CD4-positive, alpha-beta T cell (primary cell): ENCODE results near the gene FBXL3. TPM values are rescaled to one million over a fixed set of nuclear protein-coding genes. Genes with fewer than 3 reads are reported as not detected.

Experiments
- ATAC-seq: fragments of 200-7000 bp; cut with Tn5 transposase; one replicate; pipeline ENCODE4 v1.10.0; 2022; ENCODE audit warnings: mild to moderate bottlenecking; ENCODE audit not compliant: poor library complexity
- CTCF ChIA-PET: fragments of 350-600 bp; sonication (Branson Sonifier 250); formaldehyde crosslinking; loops from one replicate; lab custom pipeline; 2021; ENCODE audit warnings: antibody characterized with exemption, inconsistent platforms; lab: Charles Lee
- POLR2A ChIA-PET: fragments of 350-600 bp; sonication (Branson Sonifier 250); formaldehyde crosslinking; loops from one replicate; lab custom pipeline; 2021; ENCODE audit warnings: antibody characterized with exemption, inconsistent platforms; lab: Charles Lee
- DNase-seq, 14 experiments: peaks; one replicate each; pipeline ENCODE4 v3.0.0-alpha.2; 2013 to 2020; ENCODE audit warnings: mixed read lengths in 2 of 14
- H3K27ac ChIP-seq, 2 donors: one replicate each; pipeline versions ENCODE4 v1.5.1 to v1.7.0; 2013; ENCODE audit warnings: low read length in 2 of 2, low read depth in 1 of 2, mild to moderate bottlenecking in 1 of 2
- H3K27me3 ChIP-seq, 2 experiments: 1 replicate in 1 of 2; 2 replicates in 1 of 2; pipeline versions ENCODE4 v1.6.1 to v1.7.0; 2013; ENCODE audit warnings: low read length in 2 of 2, control low read depth in 1 of 2, mild to moderate bottlenecking in 1 of 2, moderate library complexity in 1 of 2; ENCODE audit not compliant: insufficient read depth in 2 of 2, control insufficient read depth in 1 of 2
- H3K36me3 ChIP-seq: one replicate; pipeline ENCODE4 v1.6.1; 2013; ENCODE audit warnings: low read length, control low read depth; ENCODE audit not compliant: insufficient read depth
- H3K4me1 ChIP-seq: one replicate; pipeline ENCODE4 v1.6.1; 2013; ENCODE audit warnings: low read length, control low read depth; ENCODE audit not compliant: insufficient read depth
- H3K4me3 ChIP-seq: one replicate; pipeline ENCODE4 v1.5.1; 2013; ENCODE audit warnings: mild to moderate bottlenecking, low read length, moderate library complexity
- H3K9me3 ChIP-seq, 2 experiments: 1 replicate in 1 of 2; 2 replicates in 1 of 2; pipeline versions ENCODE4 v1.6.1 to v1.7.0; 2013; ENCODE audit warnings: low read length in 2 of 2, mild to moderate bottlenecking in 2 of 2, control low read depth in 1 of 2, moderate library complexity in 1 of 2; ENCODE audit not compliant: control insufficient read depth in 1 of 2, insufficient read depth in 1 of 2
- H3K27ac Mint-ChIP-seq: one replicate; pipeline ENCODE4 v1.8.0; 2020; ENCODE audit warnings: mixed read lengths
- H3K27me3 Mint-ChIP-seq: one replicate; pipeline ENCODE4 v1.8.0; 2021; ENCODE audit warnings: mixed read lengths
- H3K36me3 Mint-ChIP-seq: one replicate; pipeline ENCODE4 v1.8.0; 2021; ENCODE audit warnings: low read depth, mixed read lengths
- H3K4me1 Mint-ChIP-seq: one replicate; pipeline ENCODE4 v1.8.0; 2021; ENCODE audit warnings: low read depth, mixed read lengths
- H3K4me3 Mint-ChIP-seq: one replicate; pipeline ENCODE4 v1.8.0; 2020; ENCODE audit warnings: mild to moderate bottlenecking, mixed read lengths
- H3K9me3 Mint-ChIP-seq: one replicate; pipeline ENCODE4 v1.8.0; 2020; ENCODE audit warnings: mixed read lengths
- CTCF ChIP-seq: fragments of 200-600 bp; IDR thresholded peaks from one replicate; pipeline ENCODE4 v1.8.0; 2022; ENCODE audit warnings: antibody characterized with exemption, mild to moderate bottlenecking
- intact Hi-C, 2 experiments: fragments of 100-400 bp; cut with DNase I in 1 of 2; cut with micrococcal nuclease in 1 of 2; formaldehyde crosslinking; loops; one replicate each; pipeline versions ENCODE4 v1.15.1 to v1.9.0; 2023 to 2025; cut with DNase I, micrococcal nuclease
- total RNA-seq, 174 experiments: library from RNA in 2 of 174; stranded (reverse) in 2 of 174; gene quantifications; one replicate each; pipeline ENCODE4 v1.2.3 and lab custom pipeline; 2021 to 2026

Gene FBXL3
- total RNA-seq, 2 experiments from 2014 or later, result 88.7 to 90.4 TPM

- POLR2A ChIA-PET, result no interaction called here
Observed at GRCh38 chr13:77036279-77036678, 9.3 kb upstream of the FBXL3 start.

GRCh38 chr13:77034881-77035280 is 7.9 kb upstream of the FBXL3 start:
- no peaks in the 10 kb centered on the region for H3K27me3 Mint-ChIP-seq
- Histone ChIP-seq H3K4me1 (no peaks in the 10 kb centered on the region), H3K36me3 (no peaks in the 10 kb centered on the region), H3K4me3 (no peak overlapping the region), H3K27me3 (no peaks in the 10 kb centered on the region), H3K27ac (no peak overlapping the region), H3K9me3 (no peaks in the 10 kb centered on the region)
- POLR2A ChIA-PET, result interaction anchor here (0.8 kb wide), 1 partner anchor 8 kb away, joined by 3 read pairs; the partner anchor contains the start of gene FBXL3
- no peak for ATAC-seq
- H3K4me1 Mint-ChIP-seq, result no peaks in the 10 kb centered on the region
- TF ChIP-seq CTCF, result no peak
- H3K9me3 Mint-ChIP-seq, result no peaks in the 10 kb centered on the region
- H3K4me3 Mint-ChIP-seq, result no peak overlapping the region
- intact Hi-C loops, result no loop called here
- no peak overlapping the region for H3K27ac Mint-ChIP-seq
- CTCF ChIA-PET, result no interaction called here
- no peak for DNase-seq
- no peaks in the 10 kb centered on the region for H3K36me3 Mint-ChIP-seq

More at GRCh38 chr13:77036279-77036678, 9.3 kb upstream of the FBXL3 start:
- ATAC-seq (no peak), DNase-seq (no peak)
- TF ChIP-seq CTCF, result no peak
- Mint-ChIP-seq H3K4me3 (no peak overlapping the region), H3K4me1 (no peaks in the 10 kb centered on the region), H3K9me3 (no peaks in the 10 kb centered on the region), H3K27ac (no peak overlapping the region), H3K36me3 (no peaks in the 10 kb centered on the region), H3K27me3 (no peaks in the 10 kb centered on the region)
- intact Hi-C loops, result no loop called here
- no peaks in the 10 kb centered on the region for H3K36me3 ChIP-seq
- H3K27ac ChIP-seq, result no peak overlapping the region
- no peaks in the 10 kb centered on the region for H3K27me3 ChIP-seq
- no peaks in the 10 kb centered on the region for H3K4me1 ChIP-seq
- CTCF ChIA-PET, result no interaction called here
- H3K4me3 ChIP-seq, result no peak overlapping the region
- H3K9me3 ChIP-seq, result no peaks in the 10 kb centered on the region

GRCh38 chr13:77033717-77034302 is 6.9 kb upstream of the FBXL3 start:
- ATAC-seq (no peak), DNase-seq (no peak)
- TF ChIP-seq CTCF, result no peak
- Mint-ChIP-seq H3K36me3 (no peaks in the 10 kb centered on the region), H3K4me3 (no peak overlapping the region), H3K4me1 (no peaks in the 10 kb centered on the region), H3K9me3 (no peaks in the 10 kb centered on the region), H3K27ac (no peak overlapping the region), H3K27me3 (no peaks in the 10 kb centered on the region)
- Histone ChIP-seq H3K36me3 (no peaks in the 10 kb centered on the region), H3K9me3 (no peaks in the 10 kb centered on the region), H3K4me1 (no peaks in the 10 kb centered on the region), H3K27me3 (no peaks in the 10 kb centered on the region), H3K27ac (no peak overlapping the region), H3K4me3 (no peak overlapping the region)
- POLR2A ChIA-PET, result no interaction called here
- intact Hi-C loops, result no loop called here
- CTCF ChIA-PET, result no interaction called here
